Hippocampal formation (tissue), 2 donors: ENCODE measurements around the gene SCGB1A1.

Experiments
- DNase-seq, 2 donors: peaks; one replicate each; lab custom pipeline; 2025; lab: John Stamatoyannopoulos, UW

Gene SCGB1A1

DNA sequence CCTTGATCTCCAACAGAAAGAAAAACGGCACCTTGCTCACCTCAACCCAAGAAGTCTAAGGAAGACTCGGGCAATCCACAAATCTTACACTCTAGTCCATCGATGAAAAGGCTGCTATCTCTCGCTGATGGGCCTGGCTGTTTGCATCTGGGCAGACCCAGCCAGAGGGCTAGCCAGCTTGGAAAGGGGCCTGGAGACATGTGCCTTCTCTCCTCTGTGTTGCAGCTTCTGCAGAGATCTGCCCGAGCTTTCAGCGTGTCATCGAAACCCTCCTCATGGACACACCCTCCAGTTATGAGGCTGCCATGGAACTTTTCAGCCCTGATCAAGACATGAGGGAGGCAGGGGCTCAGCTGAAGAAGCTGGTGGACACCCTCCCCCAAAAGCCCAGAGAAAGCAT is 3.2 kb downstream of the SCGB1A1 start:
- DNase-seq, result no peak

DNA sequence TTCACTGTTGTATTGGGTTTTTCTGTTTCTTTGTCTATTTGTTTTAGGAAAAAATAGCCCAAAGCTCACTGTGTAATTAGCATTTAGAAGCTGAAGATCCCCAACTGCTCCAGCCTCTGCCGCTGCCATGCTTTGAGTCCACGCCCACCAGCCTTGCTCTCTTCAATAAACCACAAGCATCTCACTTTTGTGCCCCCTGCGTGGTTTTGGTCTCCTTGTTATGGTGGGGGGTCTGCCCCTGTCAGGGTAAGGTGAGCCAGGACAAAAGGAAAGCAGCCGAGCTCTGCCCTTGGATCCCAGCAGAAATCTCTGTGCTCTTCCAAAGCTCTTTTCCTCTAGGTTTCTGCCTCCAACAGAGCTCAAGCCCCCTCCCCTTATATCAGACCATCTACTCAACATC is 4.2 kb downstream of the SCGB1A1 start:
- DNase-seq, result no peak

- DNase-seq, result no peak
These were observed 8.9 kb downstream of the SCGB1A1 start for GRCh38 chr11:62427630-62428233.

DNA sequence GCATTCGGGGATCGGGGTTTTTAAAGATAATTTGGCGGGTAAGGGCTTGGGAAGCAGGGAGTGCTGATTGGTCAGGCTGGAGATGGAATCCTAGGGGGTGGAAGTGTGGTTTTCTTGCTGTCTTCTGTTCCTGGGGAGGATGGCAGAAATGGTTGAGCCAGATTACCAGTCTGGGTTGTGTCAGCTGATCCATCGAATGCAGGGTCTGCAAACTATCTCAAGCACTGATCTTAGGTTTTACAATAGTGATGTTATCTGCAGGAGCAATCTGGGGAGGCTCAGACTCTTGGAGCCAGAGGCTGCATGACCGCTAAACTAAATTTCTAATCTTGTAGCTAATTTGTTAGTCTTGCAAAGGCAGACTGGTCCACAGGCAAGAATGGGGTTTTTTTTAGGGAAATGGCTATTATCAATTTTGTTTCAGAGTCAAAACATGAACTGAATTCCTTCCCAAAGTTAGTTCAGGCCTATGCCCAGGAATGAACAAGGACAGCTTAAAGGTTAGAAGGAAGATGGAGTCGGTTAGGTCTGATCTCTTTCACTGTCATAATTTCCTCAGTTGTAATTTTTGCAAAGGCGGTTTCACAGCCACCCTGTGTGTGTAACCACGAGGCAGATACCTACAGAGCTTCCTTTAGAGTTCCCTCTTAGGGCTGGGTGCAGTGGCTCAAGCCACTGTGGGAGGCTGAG is 10.2 kb downstream of the SCGB1A1 start:
- DNase-seq, result no peak

- no peak for DNase-seq
These were observed 11.6 kb downstream of the SCGB1A1 start for GRCh38 chr11:62430425-62430824.

GRCh38 chr11:62431171-62431901 is 12.5 kb downstream of the SCGB1A1 start:
- DNase-seq, result no peak

DNA sequence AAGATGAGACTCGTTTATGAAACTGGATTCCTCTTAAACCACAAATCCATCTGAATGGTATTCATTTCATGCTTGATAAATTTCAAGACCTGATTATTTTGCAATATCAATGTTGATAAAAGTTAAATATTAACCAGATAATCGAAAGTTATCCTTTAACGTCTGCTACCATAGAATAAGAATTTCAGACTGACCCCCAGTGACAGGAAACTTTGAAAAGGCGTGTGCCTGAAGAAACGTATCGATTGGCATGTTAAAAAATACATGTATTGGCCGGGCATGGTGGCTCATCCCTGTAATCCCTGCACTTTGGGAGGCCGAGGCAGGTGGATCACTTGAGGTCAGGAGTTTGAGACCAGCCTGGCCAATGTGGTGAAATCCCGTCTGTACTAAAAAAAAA is 13.9 kb downstream of the SCGB1A1 start:
- DNase-seq, result no peak

DNA sequence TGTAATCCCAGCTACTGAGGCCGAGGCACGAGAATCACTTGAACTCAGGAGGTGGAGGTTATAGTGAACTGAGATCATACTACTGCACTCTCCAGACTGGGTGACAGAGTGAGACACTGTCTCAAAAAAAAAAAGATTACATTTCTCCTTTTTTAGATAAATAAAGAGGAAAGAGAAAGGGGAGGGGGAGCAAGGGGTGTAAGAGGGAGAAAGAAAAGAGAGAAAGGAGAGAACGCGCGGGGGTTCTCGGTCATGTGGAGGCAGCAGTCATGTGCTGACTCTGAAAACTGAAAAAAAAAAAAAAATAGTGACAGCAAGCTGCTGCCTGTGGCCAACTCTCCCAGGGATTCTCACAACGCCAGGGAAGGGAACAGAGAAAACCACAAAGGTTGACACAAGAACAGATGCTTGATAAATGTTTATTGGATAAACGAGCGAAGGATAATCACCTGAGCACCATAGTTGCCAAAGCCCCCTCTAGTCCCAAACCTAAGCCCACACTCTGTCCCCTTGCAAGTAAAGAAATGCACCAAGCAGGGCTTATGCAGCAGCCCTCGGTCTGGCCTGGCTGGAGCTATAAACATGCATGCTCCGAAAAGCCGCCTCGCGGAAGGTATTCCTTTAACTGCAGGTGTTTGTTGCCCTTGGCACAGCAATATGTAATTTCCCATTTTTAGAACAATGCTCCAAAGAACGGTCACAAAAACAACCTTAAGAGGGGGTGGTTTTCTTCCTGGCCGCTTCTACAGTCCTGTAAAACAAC is 14.5 kb downstream of the SCGB1A1 start:
- no peak for DNase-seq

GRCh38 chr11:62433904-62434276 is 15.1 kb downstream of the SCGB1A1 start:
- DNase-seq, result no peak

DNA sequence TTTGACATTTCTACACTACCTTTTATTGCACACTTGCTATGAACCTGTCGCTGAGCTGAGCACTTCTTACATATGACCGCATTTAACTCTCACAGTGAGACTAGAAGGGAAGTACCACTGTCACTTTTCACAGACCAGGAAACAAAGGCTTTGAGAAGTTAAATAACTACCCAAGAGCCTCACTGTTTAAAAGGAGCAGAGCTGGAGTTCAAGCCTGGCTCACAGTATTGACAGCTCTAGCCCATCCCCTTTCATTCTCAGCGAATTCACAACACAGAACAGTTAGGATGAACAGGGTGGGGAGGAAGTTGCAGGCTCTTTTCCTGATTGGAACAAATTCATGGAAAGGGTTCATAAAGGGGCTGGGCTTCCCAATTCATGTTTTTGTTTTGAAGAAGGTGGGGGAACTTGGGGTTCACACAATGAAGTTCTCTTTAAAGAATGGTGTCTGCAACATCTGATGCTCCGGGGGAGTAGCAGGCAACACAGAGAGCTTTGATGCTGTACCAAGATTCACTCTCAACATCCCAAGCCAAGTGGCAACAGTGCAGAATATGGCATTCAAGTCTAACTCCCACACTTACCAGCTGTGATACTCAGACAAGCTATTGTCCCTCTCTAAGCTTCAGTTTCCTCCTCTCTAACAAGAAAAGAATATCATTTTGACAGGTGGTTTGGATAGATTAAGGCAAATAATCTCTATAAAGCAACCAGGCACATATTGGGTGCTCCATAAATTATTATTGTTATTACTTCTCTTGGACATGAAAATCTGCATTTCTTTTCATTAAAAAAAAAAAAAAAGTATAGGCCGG is 17.2 kb downstream of the SCGB1A1 start:
- peak in 1 of 2 donors; percentile 84 for DNase-seq

- no peak for DNase-seq
These were observed 18.8 kb downstream of the SCGB1A1 start for GRCh38 chr11:62437616-62438015.

DNA sequence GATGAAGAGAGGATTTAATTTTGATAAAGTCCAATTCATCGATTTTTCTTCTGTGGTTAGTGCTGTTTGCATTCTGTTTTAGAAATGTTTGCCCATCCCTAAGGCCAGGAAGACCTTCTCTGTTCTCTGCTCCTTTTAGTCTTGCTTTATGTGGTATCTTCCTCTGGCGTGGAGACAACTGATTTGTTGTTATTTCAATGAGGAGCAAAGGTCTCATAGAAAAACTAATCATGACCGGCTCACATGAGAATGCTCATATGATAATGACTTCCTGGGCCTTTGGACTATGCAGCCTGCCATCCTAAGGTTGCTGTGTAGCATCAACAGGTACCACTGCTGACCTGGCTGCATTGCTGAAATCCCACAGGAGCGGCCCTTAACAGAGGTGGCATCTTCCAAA is 19.8 kb downstream of the SCGB1A1 start:
- DNase-seq, result no peak

DNA sequence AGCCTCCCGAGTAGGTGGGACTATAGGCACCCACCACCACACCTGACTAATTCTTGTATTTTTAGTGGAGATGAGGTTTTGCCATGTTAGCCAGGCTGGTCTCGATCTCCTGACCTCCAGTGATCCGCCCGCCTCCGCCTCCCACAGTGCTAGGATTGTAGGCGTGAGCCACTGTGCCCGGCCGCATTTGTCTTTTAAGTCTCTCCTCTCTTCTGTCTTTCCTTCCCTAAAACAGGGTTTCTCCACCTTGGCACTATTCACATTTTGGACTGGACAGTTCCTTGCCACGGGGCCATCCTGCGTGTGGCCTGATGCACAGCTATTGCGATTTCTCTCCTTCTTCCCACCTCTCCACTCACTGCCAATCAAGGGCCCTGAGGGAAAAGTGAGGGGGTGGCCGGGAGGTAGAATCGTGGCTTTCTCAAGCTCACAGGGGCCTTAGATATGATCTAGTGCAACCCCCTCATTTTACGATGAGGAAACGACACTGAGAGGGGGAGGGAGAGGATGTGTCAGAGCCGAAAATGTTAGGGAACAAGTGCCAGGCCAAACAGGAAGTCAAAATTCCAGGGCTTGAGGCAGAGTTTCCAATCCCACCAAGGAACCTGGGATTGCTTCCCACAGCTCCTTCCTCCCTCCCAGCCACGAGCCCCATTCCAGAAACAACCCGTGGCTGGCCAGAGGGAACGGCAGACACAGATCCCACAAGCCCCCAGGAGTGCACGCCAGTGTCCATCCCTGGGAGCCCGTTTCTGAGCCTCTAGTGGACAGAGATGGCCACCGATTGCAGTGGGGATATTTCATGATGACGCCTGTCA is 21.2 kb downstream of the SCGB1A1 start:
- DNase-seq, result no peak

DNA sequence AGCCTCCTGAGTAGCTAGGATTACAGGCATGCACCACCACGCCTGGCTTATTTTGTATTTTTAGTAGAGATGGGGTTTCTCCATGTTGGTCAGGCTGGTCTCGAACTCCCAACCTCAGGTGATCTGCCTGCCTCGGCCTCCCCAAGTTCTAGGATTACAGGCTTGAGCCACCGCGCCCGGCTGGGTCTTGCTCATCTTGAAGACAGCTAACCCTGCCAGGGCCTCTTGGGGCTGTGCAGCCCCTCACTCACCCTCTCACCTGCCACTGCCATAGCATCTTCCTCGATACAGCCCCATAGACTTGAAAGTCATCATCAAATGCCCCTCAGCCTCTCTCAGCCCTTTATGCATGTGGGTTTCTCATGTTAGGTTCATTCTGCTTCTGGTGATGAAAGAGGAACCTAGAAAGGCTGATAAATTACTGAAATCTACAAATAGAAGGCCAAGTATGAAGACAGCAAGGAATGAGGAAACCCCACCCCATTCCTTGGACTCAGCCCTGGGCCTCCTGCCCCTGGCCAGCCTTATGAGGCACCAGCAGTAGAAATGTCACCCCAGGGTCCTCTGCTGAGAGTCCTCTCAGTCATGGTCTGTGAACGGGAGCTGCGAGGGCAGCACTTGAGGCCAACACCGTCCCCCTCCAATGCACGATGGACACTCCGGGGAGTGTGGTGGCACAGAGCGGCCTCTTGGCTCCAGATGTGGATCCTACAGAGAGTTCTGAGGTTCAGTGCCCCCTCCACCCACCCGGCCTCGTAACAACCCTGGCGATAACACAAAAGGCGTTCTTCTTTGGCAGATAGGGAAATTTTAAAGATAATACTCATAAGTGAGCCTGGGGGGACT is 24.8 kb downstream of the SCGB1A1 start:
- DNase-seq, result peak in 1 of 2 donors; percentile 6

DNA sequence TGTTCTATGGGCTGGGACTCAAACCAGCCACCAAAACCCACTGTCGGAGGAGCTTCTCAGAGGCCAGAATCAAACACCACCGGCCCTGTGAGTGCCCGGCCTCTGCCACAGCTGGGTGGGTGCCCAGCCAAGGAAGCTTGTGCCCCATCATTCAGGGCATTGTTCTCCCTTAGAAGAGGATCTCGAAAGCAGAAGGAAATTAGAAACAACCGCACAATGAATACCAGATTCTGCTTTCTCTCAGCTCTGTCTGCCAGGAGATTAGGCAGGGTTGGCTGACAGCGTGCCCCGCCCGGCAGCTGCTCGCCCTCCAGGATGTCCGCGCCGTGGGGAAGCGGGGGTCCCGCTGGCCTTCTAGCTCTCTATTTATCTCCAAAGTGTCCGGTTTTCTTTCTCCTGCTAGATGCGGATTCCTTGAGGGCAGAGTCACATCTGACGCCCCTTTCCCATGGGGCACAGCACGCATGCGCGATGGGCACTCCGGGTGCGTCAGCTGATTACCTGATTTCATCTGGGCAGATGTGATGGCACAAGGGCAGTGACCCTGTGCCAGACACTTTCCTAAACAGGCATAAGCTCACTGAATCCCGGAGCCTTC is 25.5 kb downstream of the SCGB1A1 start:
- peak; percentile 69 to 71 for DNase-seq

DNA sequence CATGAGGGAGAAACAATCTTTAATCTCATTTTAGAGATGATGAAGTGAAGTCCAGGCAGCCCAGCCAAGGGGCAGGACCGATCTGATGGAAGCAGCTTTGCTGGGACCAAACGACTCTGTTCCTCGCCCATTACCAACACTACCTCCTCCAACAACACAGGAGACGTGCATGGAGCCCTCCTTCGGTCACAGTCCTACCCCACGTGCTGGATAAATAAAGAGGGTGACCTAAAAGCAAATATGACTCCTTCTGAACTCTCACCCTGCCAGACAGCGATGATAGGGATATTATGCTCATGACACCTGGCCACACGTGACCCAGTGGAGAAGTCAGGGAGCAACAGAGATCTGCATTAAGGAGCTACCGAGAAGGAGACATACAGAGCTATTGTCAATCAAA is 26.0 kb downstream of the SCGB1A1 start:
- DNase-seq, result no peak

DNA sequence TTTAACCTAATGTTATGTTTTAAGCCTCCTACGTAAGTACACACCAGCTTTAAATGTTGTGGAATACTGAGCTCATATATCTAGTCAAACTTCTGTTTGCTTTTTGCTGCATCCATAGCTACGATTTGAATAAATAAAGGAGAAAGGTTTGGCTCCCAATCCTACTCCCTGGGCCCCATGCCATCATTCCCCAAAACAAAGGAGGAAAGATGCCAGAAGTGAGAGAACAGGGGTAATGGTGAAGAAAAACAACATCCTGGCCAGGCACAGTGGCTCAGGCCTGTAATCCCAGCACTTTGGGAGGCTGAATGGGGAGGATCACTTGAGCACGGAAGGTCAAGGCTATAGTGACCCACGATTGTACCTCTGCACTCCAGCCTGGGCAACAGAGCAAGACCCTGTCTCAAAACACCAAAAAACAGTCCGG is 26.5 kb downstream of the SCGB1A1 start:
- no peak for DNase-seq

GRCh38 chr11:62446091-62446490 is 27.3 kb downstream of the SCGB1A1 start:
- DNase-seq, result no peak

GRCh38 chr11:62449451-62449851 is 30.6 kb downstream of the SCGB1A1 start:
- no peak for DNase-seq
